Panc1 (cell line): ENCODE results near the gene LRFN2. TPM values are rescaled to one million over a fixed set of nuclear protein-coding genes. Genes with fewer than 3 reads are reported as not detected.

Experiments used
- ATAC-seq: fragments of 200-7000 bp; cut with Tn5 transposase; 2 replicates; pipeline ENCODE4 v1.9.1; 2020; ENCODE audit warnings: mild to moderate bottlenecking, moderate library complexity
- BruUV-seq: library from RNA; stranded (reverse); fragments of 400-500 nt; replicated peaks from 2 replicates; lab custom pipeline; 2021; lab: Mats Ljungman, UMichigan
- CTCF ChIA-PET: fragments of 300-600 bp; sonication (Branson Sonifier 250); formaldehyde crosslinking; loops from one replicate; lab custom pipeline; 2022; ENCODE audit warnings: antibody characterized with exemption; lab: Charles Lee
- POLR2A ChIA-PET: fragments of 300-600 bp; sonication (Branson Sonifier 250); formaldehyde crosslinking; loops from one replicate; lab custom pipeline; 2022; ENCODE audit warnings: antibody characterized with exemption; lab: Charles Lee
- DNase-seq: peaks from one replicate; pipeline ENCODE4 v3.0.0-alpha.2; 2010; ENCODE audit warnings: low read depth, low spot score
- H3K27ac ChIP-seq: 2 replicates; pipeline ENCODE4 v1.5.1; 2011; ENCODE audit warnings: mild to moderate bottlenecking, low read length, inconsistent platforms
- H3K27me3 ChIP-seq: fragments of 200-500 bp; sonication (Bioruptor generic); 2 replicates; pipeline ENCODE4 v1.6.0; 2014; ENCODE audit warnings: low read length, inconsistent platforms; ENCODE audit not compliant: control insufficient read depth, insufficient read depth
- H3K36me3 ChIP-seq: fragments of 200-500 bp; sonication (Bioruptor generic); 2 replicates; pipeline ENCODE4 v1.5.1; 2014; ENCODE audit warnings: inconsistent platforms, mild to moderate bottlenecking, low read length, moderate library complexity; ENCODE audit not compliant: control insufficient read depth, insufficient read depth
- H3K4me1 ChIP-seq: 2 replicates; pipeline ENCODE4 v1.5.1; 2011; ENCODE audit warnings: inconsistent platforms, mild to moderate bottlenecking, low read length, moderate library complexity; ENCODE audit not compliant: control insufficient read depth, insufficient read depth
- H3K4me3 ChIP-seq, 2 experiments: 2 replicates each; pipeline ENCODE4 v1.5.1; 2011 to 2012; ENCODE audit warnings: low read depth in 2 of 2, low read length in 2 of 2, mild to moderate bottlenecking in 2 of 2, inconsistent platforms in 1 of 2, moderate library complexity in 1 of 2
- H3K9me3 ChIP-seq: fragments of 200-500 bp; sonication (Bioruptor generic); 2 replicates; pipeline ENCODE4 v1.5.1; 2014; ENCODE audit warnings: low read depth, mild to moderate bottlenecking, inconsistent platforms, low read length, moderate library complexity; ENCODE audit not compliant: control insufficient read depth, insufficient read depth
- CTCF ChIP-seq: fragments of 450-650 bp; IDR thresholded peaks from 2 replicates; pipeline ENCODE4 v1.5.1; 2017; ENCODE audit warnings: mild to moderate bottlenecking
- POLR2AphosphoS5 ChIP-seq: IDR thresholded peaks from 2 replicates; pipeline ENCODE4 v1.6.1; 2012; ENCODE audit warnings: mild to moderate bottlenecking, low read depth, low read length, moderate library complexity
- REST ChIP-seq, 2 experiments: IDR thresholded peaks; 2 replicates each; pipeline ENCODE4 v1.6.1; 2011 to 2012; ENCODE audit warnings: low read depth in 2 of 2, control low read depth in 1 of 2, low read length in 1 of 2, mild to moderate bottlenecking in 1 of 2, moderate library complexity in 1 of 2; ENCODE audit not compliant: insufficient read depth in 1 of 2
- SIN3A ChIP-seq: IDR thresholded peaks from 2 replicates; pipeline ENCODE4 v1.6.1; 2012; ENCODE audit warnings: low read depth, mild to moderate bottlenecking, low read length, moderate library complexity, borderline replicate concordance; ENCODE audit not compliant: insufficient read depth
- TCF7L2 ChIP-seq: IDR thresholded peaks from 2 replicates; pipeline ENCODE4 v1.6.1; 2011; ENCODE audit warnings: mild to moderate bottlenecking, low read depth, low read length, inconsistent platforms
- in situ Hi-C: cut with HindIII; loops from 2 replicates; pipeline ENCODE4 v1.10.0; 2016; ENCODE audit warnings: low sequenced_read_pairs, low pct_unique_long_range_greater_than_20kb
- intact Hi-C: fragments of 100-400 bp; cut with micrococcal nuclease; formaldehyde crosslinking; loops from one replicate; pipeline ENCODE4 v1.10.0; 2022; ENCODE audit not compliant: unreplicated experiment
- total RNA-seq: library from RNA; stranded (reverse); gene quantifications from one replicate; pipeline ENCODE4 v1.2.1, GENCODE V29; 2021; ENCODE audit not compliant: unreplicated experiment

Gene LRFN2
- total RNA-seq, 1 experiment from 2014 or later = 0.05 TPM

GRCh38 chr6:40540790-40541189 is 46.4 kb downstream of the LRFN2 start:
- no peak overlapping the region for H3K27ac ChIP-seq
- ATAC-seq (no peak), DNase-seq (no peak)
- H3K27me3 ChIP-seq = no peaks in the 10 kb centered on the region; the same call in 1 of the 2 replicates
- no peak for TF ChIP-seq SIN3A
- no peak for TF ChIP-seq TCF7L2
- no peak for TF ChIP-seq REST (IDR thresholded peaks at IDR 0.05; ENCODE audit: insufficient read depth in 1 of 2, low read depth in 2 of 2, low read length in 1 of 2)
- no peak for TF ChIP-seq CTCF
- no peak for TF ChIP-seq POLR2AphosphoS5
- ChIA-PET POLR2A (no interaction called here), CTCF (no interaction called here)
- no TSS peak for BruUV-seq
- no peaks in the 10 kb centered on the region for H3K9me3 ChIP-seq
- in situ Hi-C loops = no loop called here
- intact Hi-C loops = no loop called here
- no peaks in the 10 kb centered on the region for H3K36me3 ChIP-seq
- no peaks in the 10 kb centered on the region for H3K4me1 ChIP-seq
- H3K4me3 ChIP-seq = no peak overlapping the region

- ChIA-PET POLR2A (no interaction called here), CTCF (no interaction called here)
- intact Hi-C loops = no loop called here
- H3K4me3 ChIP-seq = no peak overlapping the region
- no peaks in the 10 kb centered on the region for H3K9me3 ChIP-seq
- DNase-seq (no peak), ATAC-seq (no peak)
- no peaks in the 10 kb centered on the region; the same call in 1 of the 2 replicates for H3K27me3 ChIP-seq
- no TSS peak for BruUV-seq
- no peak for TF ChIP-seq POLR2AphosphoS5
- in situ Hi-C loops = no loop called here
- no peak overlapping the region for H3K27ac ChIP-seq
- H3K4me1 ChIP-seq = no peaks in the 10 kb centered on the region
- no peaks in the 10 kb centered on the region for H3K36me3 ChIP-seq
Observed at GRCh38 chr6:40539853-40540252, 47.3 kb downstream of the LRFN2 start.

- TF ChIP-seq POLR2AphosphoS5 = no peak
- no peak for TF ChIP-seq TCF7L2
- TF ChIP-seq SIN3A = no peak
- TF ChIP-seq REST (IDR thresholded peaks at IDR 0.05; ENCODE audit: insufficient read depth in 1 of 2, low read depth in 2 of 2, low read length in 1 of 2) = no peak
- no peak for TF ChIP-seq CTCF
- in situ Hi-C loops (no loop called here), intact Hi-C loops (no loop called here)
- no peaks in the 10 kb centered on the region for H3K9me3 ChIP-seq
- BruUV-seq = no TSS peak
- H3K4me1 ChIP-seq = no peaks in the 10 kb centered on the region
- H3K4me3 ChIP-seq = no peak overlapping the region
- no peak for ATAC-seq
- CTCF ChIA-PET = no interaction called here
- no peak for DNase-seq
- no peak overlapping the region for H3K27ac ChIP-seq
- no peaks in the 10 kb centered on the region; the same call in 1 of the 2 replicates for H3K27me3 ChIP-seq
- POLR2A ChIA-PET = no interaction called here
- H3K36me3 ChIP-seq = no peaks in the 10 kb centered on the region
Observed at GRCh38 chr6:40538556-40538955, 48.6 kb downstream of the LRFN2 start.
